ENCODE measurements around the gene ADAT3.

GRCh38 chr19:1933244-1933643 lies 28.0 kb downstream of the ADAT3 start:
- no peak for TF ChIP-seq EP300 (IDR thresholded peaks at IDR 0.05; ENCODE audit: borderline replicate concordance in 1 of 2, low read depth in 1 of 2, low read length in 1 of 2)
- no peak for TF ChIP-seq CTCF (IDR thresholded peaks at IDR 0.05)
- TF ChIP-seq SMC3 (IDR thresholded peaks at IDR 0.05; ENCODE audit: low read depth, low read length), result no peak
- TF ChIP-seq ELF1 (IDR thresholded peaks at IDR 0.05), result no peak
- TF ChIP-seq MXI1 (IDR thresholded peaks at IDR 0.05; ENCODE audit: low read depth, low read length), result no peak
- TF ChIP-seq FOXM1 (IDR thresholded peaks at IDR 0.05; ENCODE audit: low read depth), result no peak
- no peak for TF ChIP-seq YY1 (IDR thresholded peaks at IDR 0.05; ENCODE audit: low read depth)
- no peak for TF ChIP-seq NFIC (IDR thresholded peaks at IDR 0.05; ENCODE audit: borderline replicate concordance)
- TF ChIP-seq TAF1 (IDR thresholded peaks at IDR 0.05; ENCODE audit: borderline replicate concordance, low read depth, low read length), result no peak
- TF ChIP-seq POLR2AphosphoS5 (IDR thresholded peaks at IDR 0.05; ENCODE audit: low read depth, low read length), result no peak
- TF ChIP-seq, protein P1, sequence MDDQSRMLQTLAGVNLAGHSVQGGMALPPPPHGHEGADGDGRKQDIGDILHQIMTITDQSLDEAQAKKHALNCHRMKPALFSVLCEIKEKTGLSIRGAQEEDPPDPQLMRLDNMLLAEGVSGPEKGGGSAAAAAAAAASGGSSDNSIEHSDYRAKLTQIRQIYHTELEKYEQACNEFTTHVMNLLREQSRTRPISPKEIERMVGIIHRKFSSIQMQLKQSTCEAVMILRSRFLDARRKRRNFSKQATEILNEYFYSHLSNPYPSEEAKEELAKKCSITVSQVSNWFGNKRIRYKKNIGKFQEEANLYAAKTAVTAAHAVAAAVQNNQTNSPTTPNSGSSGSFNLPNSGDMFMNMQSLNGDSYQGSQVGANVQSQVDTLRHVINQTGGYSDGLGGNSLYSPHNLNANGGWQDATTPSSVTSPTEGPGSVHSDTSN (IDR thresholded peaks at IDR 0.05), result no peak
- no peak for TF ChIP-seq FOSL2 (IDR thresholded peaks at IDR 0.05; ENCODE audit: borderline replicate concordance, low read depth)
